ENCODE results near the gene PSORS1C1.
"Not testable (repeated sequence)": the region's sequence is repeated elsewhere in the genome, so short reads cannot be mapped to it uniquely, and the experiment has no call there.

The PSORS1C1 gene

DNA sequence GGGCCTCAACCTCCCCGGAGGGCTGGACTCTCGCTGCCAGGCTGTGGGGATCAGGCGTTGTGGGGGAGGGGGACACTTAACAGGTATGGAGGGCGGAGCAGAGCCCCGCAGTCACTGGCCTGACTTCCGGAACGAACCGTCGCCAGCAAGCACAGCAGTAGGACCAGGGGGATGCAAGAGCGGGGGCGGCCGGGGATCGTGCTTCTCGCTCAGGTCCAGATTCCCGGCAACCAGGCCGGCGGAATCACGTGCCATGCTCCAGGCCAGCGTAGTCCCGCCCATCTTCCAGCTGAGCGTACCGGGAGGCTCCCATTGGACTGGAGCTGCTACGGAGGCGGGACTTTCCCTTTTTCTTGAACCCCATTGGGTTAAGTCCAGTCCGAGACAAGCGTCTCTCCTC lies 65.9 kb downstream of the PSORS1C1 start:
- no peak for DNase-seq

GRCh38 chr6:31183287-31183686 lies 68.7 kb downstream of the PSORS1C1 start:
- DNase-seq = not testable (repeated sequence)

DNA sequence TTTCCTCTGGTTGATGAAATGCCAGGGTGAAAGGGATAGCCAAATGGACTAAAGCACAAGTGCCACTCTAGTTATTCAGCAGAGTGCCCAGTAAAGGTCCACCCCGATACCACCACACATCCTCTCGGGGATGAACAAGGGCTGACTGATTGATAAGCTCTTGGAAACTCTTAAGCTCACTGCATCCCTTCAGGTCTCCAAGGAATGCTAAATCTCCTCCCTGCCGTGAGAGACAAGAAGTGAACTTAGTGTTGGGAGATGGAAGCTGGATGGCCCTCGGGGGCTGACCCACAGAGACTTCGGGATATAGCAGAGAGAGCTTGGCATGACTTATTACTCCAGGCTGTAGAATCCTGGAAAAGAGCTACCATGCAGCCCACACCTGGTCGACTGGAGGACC lies 69.3 kb downstream of the PSORS1C1 start:
- not testable (repeated sequence) for DNase-seq

DNA sequence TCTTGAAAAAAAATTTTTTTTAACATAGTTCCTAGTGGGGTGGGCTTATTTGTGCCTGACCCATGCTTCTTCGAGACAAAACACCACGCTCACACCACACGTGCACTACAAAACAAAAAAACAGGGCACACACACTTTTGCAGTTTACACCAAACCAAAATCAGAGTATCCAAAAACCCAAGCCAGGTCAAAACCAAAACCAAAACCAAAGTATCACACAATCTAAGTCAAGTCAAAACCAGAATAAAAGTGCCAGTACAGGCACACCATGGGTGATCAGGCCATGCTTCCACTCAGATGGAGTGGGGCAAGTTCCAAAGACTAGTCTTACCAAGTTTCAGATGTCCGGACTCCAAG lies 71.1 kb downstream of the PSORS1C1 start:
- not testable (repeated sequence) for DNase-seq

- no peak for DNase-seq
Measured at GRCh38 chr6:31186052-31186734, 71.6 kb downstream of the PSORS1C1 start.

GRCh38 chr6:31187780-31188194 lies 73.2 kb downstream of the PSORS1C1 start:
- DNase-seq = no peak

- DNase-seq = not testable (repeated sequence)
Measured at GRCh38 chr6:31189223-31189622, 74.6 kb downstream of the PSORS1C1 start.
